Astrocyte of the spinal cord (primary cell): Measurements from ENCODE around the gene SLX9.

ENCODE experiments used
- DNase-seq: peaks from one replicate; pipeline ENCODE4 v3.0.0; 2011; ENCODE audit warnings: low read depth, low spot score
- H3K4me3 ChIP-seq: 2 replicates; pipeline ENCODE4 v1.5.1; 2011; ENCODE audit warnings: low read depth, mild to moderate bottlenecking, low read length, moderate library complexity
- in situ Hi-C: cut with HindIII; loops from 2 replicates; pipeline ENCODE4 v1.10.0; 2017; ENCODE audit warnings: low sequenced_read_pairs
- TF ChIP-seq, protein P1 (sequence below): IDR thresholded peaks from 2 replicates; pipeline ENCODE4 v1.5.1; 2012; ENCODE audit warnings: low read depth, mild to moderate bottlenecking, low read length, inconsistent platforms

Gene SLX9

GRCh38 chr21:44920694-44921604 lies 18.9 kb upstream of the SLX9 start, which contains the start of gene ITGB2:
Gene ITGB2, minus strand, starts transcription at chr21:44920899. Its CDS starts 10,117 bp downstream, at chr21:44910782.
- no peak within 1 kb of the TSS for H3K4me3 ChIP-seq
- DNase-seq, result no peak
- TF ChIP-seq, protein P1, sequence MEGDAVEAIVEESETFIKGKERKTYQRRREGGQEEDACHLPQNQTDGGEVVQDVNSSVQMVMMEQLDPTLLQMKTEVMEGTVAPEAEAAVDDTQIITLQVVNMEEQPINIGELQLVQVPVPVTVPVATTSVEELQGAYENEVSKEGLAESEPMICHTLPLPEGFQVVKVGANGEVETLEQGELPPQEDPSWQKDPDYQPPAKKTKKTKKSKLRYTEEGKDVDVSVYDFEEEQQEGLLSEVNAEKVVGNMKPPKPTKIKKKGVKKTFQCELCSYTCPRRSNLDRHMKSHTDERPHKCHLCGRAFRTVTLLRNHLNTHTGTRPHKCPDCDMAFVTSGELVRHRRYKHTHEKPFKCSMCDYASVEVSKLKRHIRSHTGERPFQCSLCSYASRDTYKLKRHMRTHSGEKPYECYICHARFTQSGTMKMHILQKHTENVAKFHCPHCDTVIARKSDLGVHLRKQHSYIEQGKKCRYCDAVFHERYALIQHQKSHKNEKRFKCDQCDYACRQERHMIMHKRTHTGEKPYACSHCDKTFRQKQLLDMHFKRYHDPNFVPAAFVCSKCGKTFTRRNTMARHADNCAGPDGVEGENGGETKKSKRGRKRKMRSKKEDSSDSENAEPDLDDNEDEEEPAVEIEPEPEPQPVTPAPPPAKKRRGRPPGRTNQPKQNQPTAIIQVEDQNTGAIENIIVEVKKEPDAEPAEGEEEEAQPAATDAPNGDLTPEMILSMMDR, result no peak
- in situ Hi-C loops, result no loop called here

GRCh38 chr21:44921928-44922327 lies 17.9 kb upstream of the SLX9 start:
- in situ Hi-C loops, result no loop called here
- no peak overlapping the region for H3K4me3 ChIP-seq
- no peak for DNase-seq
- TF ChIP-seq, protein P1, result no peak

DNA sequence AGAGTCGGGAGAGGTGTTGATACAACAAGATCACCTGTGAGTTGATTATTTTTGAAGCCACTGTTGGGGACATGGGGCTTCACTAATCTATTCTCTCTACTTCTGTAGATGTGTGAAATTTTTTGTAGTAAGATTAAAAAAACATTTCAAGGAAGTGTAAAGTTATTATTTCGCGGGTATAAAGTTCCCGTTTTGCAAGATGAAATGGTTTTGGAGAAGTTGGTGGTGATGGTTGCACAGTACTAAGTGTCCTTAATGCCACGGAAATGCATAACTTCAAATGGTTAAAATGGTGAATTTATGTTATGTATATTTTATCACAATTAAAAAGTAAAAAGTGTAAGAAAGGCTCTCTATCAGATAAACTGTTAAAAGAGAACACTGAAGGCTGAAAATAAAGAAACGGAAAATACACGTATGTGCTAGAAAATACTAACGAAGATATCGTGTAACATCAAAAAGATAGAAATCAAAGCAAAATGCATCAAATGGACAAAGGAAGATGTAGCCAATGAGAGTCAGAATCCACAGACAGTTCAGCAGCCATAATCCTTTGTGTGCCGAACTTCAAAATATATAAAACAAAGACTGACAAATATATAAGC lies 16.2 kb upstream of the SLX9 start:
- in situ Hi-C loops, result no loop called here
- no peak overlapping the region for H3K4me3 ChIP-seq
- DNase-seq, result no peak

GRCh38 chr21:44924606-44925377 lies 15.0 kb upstream of the SLX9 start:
- DNase-seq, result peak; percentile 23
- in situ Hi-C loops, result no loop called here
- TF ChIP-seq, protein P1, result no peak
- H3K4me3 ChIP-seq, result no peak overlapping the region

More for the DNA sequence above, 16.2 kb upstream of the SLX9 start:
- TF ChIP-seq, protein P1, result no peak

- in situ Hi-C loops, result no loop called here
- no peak for DNase-seq
- H3K4me3 ChIP-seq, result no peak overlapping the region
- TF ChIP-seq, protein P1, result no peak
Observed at GRCh38 chr21:44925378-44925755, 14.5 kb upstream of the SLX9 start.

- in situ Hi-C loops, result no loop called here
- TF ChIP-seq, protein P1, result no peak
- DNase-seq, result no peak
- no peak overlapping the region for H3K4me3 ChIP-seq
Observed at GRCh38 chr21:44926331-44927101, 13.3 kb upstream of the SLX9 start.
